CD4-positive, alpha-beta memory T cell (primary cell): Measurements from ENCODE around the gene SMAD6. TPM values are rescaled to one million over a fixed set of nuclear protein-coding genes. Genes with fewer than 3 reads are reported as not detected.

Experiments
- CTCF ChIA-PET: fragments of 350-600 bp; sonication (Branson Sonifier 250); formaldehyde crosslinking; loops from one replicate; lab custom pipeline; 2021; ENCODE audit warnings: inconsistent platforms; ENCODE audit not compliant: partially characterized antibody; lab: Charles Lee
- POLR2A ChIA-PET: fragments of 350-600 bp; sonication (Branson Sonifier 250); formaldehyde crosslinking; loops from one replicate; lab custom pipeline; 2021; ENCODE audit not compliant: partially characterized antibody; lab: Charles Lee
- DNase-seq, 5 donors: peaks; one replicate each; pipeline versions ENCODE4 v3.0.0 to v3.0.0-alpha.2; 2020 to 2022; ENCODE audit warnings: mixed read lengths in 1 of 5
- H3K27ac ChIP-seq: one replicate; pipeline ENCODE4 v1.7.0; 2013; ENCODE audit warnings: low read depth, low read length
- H3K27me3 ChIP-seq: 2 replicates; pipeline ENCODE4 v1.7.0; 2013; ENCODE audit warnings: mild to moderate bottlenecking, low read length, moderate library complexity; ENCODE audit not compliant: insufficient read depth
- H3K36me3 ChIP-seq: 2 replicates; pipeline ENCODE4 v1.7.0; 2013; ENCODE audit warnings: mild to moderate bottlenecking, low read length, moderate library complexity; ENCODE audit not compliant: insufficient read depth
- H3K4me1 ChIP-seq: 2 replicates; pipeline ENCODE4 v1.7.0; 2013; ENCODE audit warnings: mild to moderate bottlenecking, low read length, moderate library complexity; ENCODE audit not compliant: insufficient read depth
- H3K4me3 ChIP-seq, 2 donors: one replicate each; pipeline ENCODE4 v1.7.0; 2013; ENCODE audit warnings: low read length in 2 of 2, mild to moderate bottlenecking in 1 of 2
- H3K9me3 ChIP-seq, 2 donors: one replicate each; pipeline ENCODE4 v1.7.0; 2013; ENCODE audit warnings: low read length in 2 of 2, control low read depth in 1 of 2; ENCODE audit not compliant: control insufficient read depth in 1 of 2
- H3K27ac Mint-ChIP-seq, 7 donors: one replicate each; pipeline ENCODE4 v1.8.0; 2020 to 2021; ENCODE audit warnings: mixed read lengths in 7 of 7, mild to moderate bottlenecking in 6 of 7, inconsistent platforms in 3 of 7, moderate library complexity in 3 of 7
- H3K27me3 Mint-ChIP-seq, 2 donors: one replicate each; pipeline ENCODE4 v1.8.0; 2020 to 2021; ENCODE audit warnings: mixed read lengths in 2 of 2
- H3K36me3 Mint-ChIP-seq, 2 donors: one replicate each; pipeline ENCODE4 v1.8.0; 2020 to 2021; ENCODE audit warnings: mixed read lengths in 2 of 2, inconsistent platforms in 1 of 2, mild to moderate bottlenecking in 1 of 2
- H3K4me1 Mint-ChIP-seq, 4 donors: one replicate each; pipeline ENCODE4 v1.8.0; 2020 to 2021; ENCODE audit warnings: mixed read lengths in 4 of 4, mild to moderate bottlenecking in 1 of 4
- H3K4me3 Mint-ChIP-seq, 8 donors: one replicate each; pipeline ENCODE4 v1.8.0; 2020 to 2021; ENCODE audit warnings: mixed read lengths in 8 of 8, mild to moderate bottlenecking in 7 of 8, moderate library complexity in 6 of 8, inconsistent platforms in 3 of 8
- H3K9me3 Mint-ChIP-seq, 8 donors: one replicate each; pipeline ENCODE4 v1.8.0; 2020 to 2021; ENCODE audit warnings: mixed read lengths in 8 of 8, mild to moderate bottlenecking in 5 of 8, inconsistent platforms in 3 of 8, moderate library complexity in 1 of 8
- intact Hi-C: fragments of 100-400 bp; cut with micrococcal nuclease; formaldehyde crosslinking; loops from one replicate; pipeline ENCODE4 v1.15.1; 2023
- polyA plus RNA-seq, 2 donors: library from polyadenylated mRNA; unstranded; fragments of 300-500 nt; fragmentation: Illumina TruSeq; gene quantifications; one replicate each; pipeline ENCODE4 v1.2.3, GENCODE V29; 2021
- total RNA-seq, 2 experiments: library from RNA; stranded (reverse); gene quantifications; one replicate each; pipeline ENCODE4 v1.2.3, GENCODE V29; 2021

The SMAD6 gene
- total and polyA plus RNA-seq, 4 experiments from 2014 or later = 0.09 to 0.11 TPM; not detected in 2

- CTCF ChIA-PET = no interaction called here
- Mint-ChIP-seq H3K9me3 (no peaks in the 10 kb centered on the region), H3K4me3 (no peak overlapping the region), H3K4me1 (no peaks in the 10 kb centered on the region), H3K27ac (no peak overlapping the region), H3K36me3 (no peaks in the 10 kb centered on the region), H3K27me3 (peaks cover 0 to 1% of the 10 kb centered on the region in 2 donors)
- H3K27me3 ChIP-seq = no peaks in the 10 kb centered on the region
- H3K36me3 ChIP-seq = no peaks in the 10 kb centered on the region
- H3K4me1 ChIP-seq = no peaks in the 10 kb centered on the region
- H3K27ac ChIP-seq = no peak overlapping the region
- H3K9me3 ChIP-seq = no peaks in the 10 kb centered on the region
- POLR2A ChIA-PET = interaction anchor here (0.6 kb wide), 1 partner anchor 270 kb away, joined by 5 read pairs; no protein-coding TSS in a partner anchor
- H3K4me3 ChIP-seq = no peak overlapping the region
- no peak for DNase-seq
- intact Hi-C loops = no loop called here
Measured at GRCh38 chr15:66737243-66738010, 35.4 kb downstream of the SMAD6 start.

GRCh38 chr15:66738116-66738515 lies 36.1 kb downstream of the SMAD6 start:
- Mint-ChIP-seq H3K4me3 (no peak overlapping the region), H3K36me3 (no peaks in the 10 kb centered on the region), H3K9me3 (no peaks in the 10 kb centered on the region), H3K27ac (no peak overlapping the region), H3K27me3 (no peaks in the 10 kb centered on the region), H3K4me1 (no peaks in the 10 kb centered on the region)
- no peaks in the 10 kb centered on the region for H3K27me3 ChIP-seq
- no peaks in the 10 kb centered on the region for H3K36me3 ChIP-seq
- H3K4me3 ChIP-seq = no peak overlapping the region
- H3K27ac ChIP-seq = no peak overlapping the region
- no peaks in the 10 kb centered on the region for H3K4me1 ChIP-seq
- CTCF ChIA-PET = no interaction called here
- no peak for DNase-seq
- intact Hi-C loops = no loop called here
- H3K9me3 ChIP-seq = no peaks in the 10 kb centered on the region
- POLR2A ChIA-PET = interaction anchor here (0.6 kb wide), 1 partner anchor 271 kb away, joined by 5 read pairs; no protein-coding TSS in a partner anchor

- no peak overlapping the region for H3K4me3 ChIP-seq
- DNase-seq = no peak
- CTCF ChIA-PET = no interaction called here
- H3K9me3 Mint-ChIP-seq = no peaks in the 10 kb centered on the region
- no peaks in the 10 kb centered on the region for H3K4me1 ChIP-seq
- no peaks in the 10 kb centered on the region for H3K9me3 ChIP-seq
- H3K36me3 ChIP-seq = no peaks in the 10 kb centered on the region
- no peak overlapping the region for H3K4me3 Mint-ChIP-seq
- no peaks in the 10 kb centered on the region for H3K27me3 Mint-ChIP-seq
- H3K36me3 Mint-ChIP-seq = no peaks in the 10 kb centered on the region
- POLR2A ChIA-PET = no interaction called here
- intact Hi-C loops = no loop called here
- H3K27me3 ChIP-seq = no peaks in the 10 kb centered on the region
- H3K4me1 Mint-ChIP-seq = no peaks in the 10 kb centered on the region
- no peak overlapping the region for H3K27ac ChIP-seq
- H3K27ac Mint-ChIP-seq = no peak overlapping the region
Measured at GRCh38 chr15:66738595-66738994, 36.6 kb downstream of the SMAD6 start.

GRCh38 chr15:66739287-66739686 lies 37.3 kb downstream of the SMAD6 start:
- ChIA-PET POLR2A (no interaction called here), CTCF (no interaction called here)
- no peak overlapping the region for H3K27ac ChIP-seq
- Mint-ChIP-seq H3K4me3 (no peak overlapping the region), H3K27me3 (no peaks in the 10 kb centered on the region), H3K9me3 (no peaks in the 10 kb centered on the region), H3K36me3 (no peaks in the 10 kb centered on the region), H3K27ac (no peak overlapping the region), H3K4me1 (no peaks in the 10 kb centered on the region)
- no peak for DNase-seq
- intact Hi-C loops = no loop called here
- H3K4me3 ChIP-seq = no peak overlapping the region
- H3K36me3 ChIP-seq = no peaks in the 10 kb centered on the region
- no peaks in the 10 kb centered on the region for H3K27me3 ChIP-seq
- H3K9me3 ChIP-seq = no peaks in the 10 kb centered on the region
- H3K4me1 ChIP-seq = no peaks in the 10 kb centered on the region

GRCh38 chr15:66740802-66741201 lies 38.8 kb downstream of the SMAD6 start:
- H3K4me1 ChIP-seq = no peaks in the 10 kb centered on the region
- no peaks in the 10 kb centered on the region for H3K9me3 ChIP-seq
- Mint-ChIP-seq H3K4me3 (no peak overlapping the region), H3K27ac (no peak overlapping the region), H3K4me1 (peaks cover 0 to 1% (median 0%) of the 10 kb centered on the region in 4 donors), H3K9me3 (no peaks in the 10 kb centered on the region), H3K27me3 (no peaks in the 10 kb centered on the region), H3K36me3 (no peaks in the 10 kb centered on the region)
- POLR2A ChIA-PET = interaction anchor here (0.7 kb wide), 1 partner anchor 94 kb away, joined by 3 read pairs; no protein-coding TSS in a partner anchor
- no peak for DNase-seq
- no peaks in the 10 kb centered on the region for H3K27me3 ChIP-seq
- CTCF ChIA-PET = no interaction called here
- no peak overlapping the region for H3K27ac ChIP-seq
- H3K36me3 ChIP-seq = no peaks in the 10 kb centered on the region
- intact Hi-C loops = no loop called here
- H3K4me3 ChIP-seq = no peak overlapping the region

GRCh38 chr15:66741646-66742045 lies 39.6 kb downstream of the SMAD6 start:
- Histone ChIP-seq H3K4me3 (no peak overlapping the region), H3K27ac (no peak overlapping the region), H3K36me3 (no peaks in the 10 kb centered on the region), H3K9me3 (no peaks in the 10 kb centered on the region), H3K27me3 (no peaks in the 10 kb centered on the region), H3K4me1 (no peaks in the 10 kb centered on the region)
- Mint-ChIP-seq H3K9me3 (no peaks in the 10 kb centered on the region), H3K4me3 (no peak overlapping the region), H3K27me3 (no peaks in the 10 kb centered on the region), H3K36me3 (no peaks in the 10 kb centered on the region), H3K27ac (no peak overlapping the region), H3K4me1 (peaks cover 0 to 1% (median 0%) of the 10 kb centered on the region in 4 donors)
- ChIA-PET CTCF (no interaction called here), POLR2A (interaction anchor here (0.7 kb wide), 1 partner anchor 94 kb away, joined by 3 read pairs; no protein-coding TSS in a partner anchor)
- intact Hi-C loops = no loop called here
- DNase-seq = no peak

- no peaks in the 10 kb centered on the region for H3K27me3 Mint-ChIP-seq
- no peak for DNase-seq
- ChIA-PET CTCF (interaction anchor here (1.3 kb wide), 1 partner anchor 124 kb away, joined by 3 read pairs; no protein-coding TSS in a partner anchor), POLR2A (no interaction called here)
- no peak overlapping the region for H3K4me3 ChIP-seq
- no peak overlapping the region for H3K27ac ChIP-seq
- no peak overlapping the region for H3K4me3 Mint-ChIP-seq
- no peaks in the 10 kb centered on the region for H3K9me3 ChIP-seq
- peaks cover 0 to 1% (median 0%) of the 10 kb centered on the region in 4 donors for H3K4me1 Mint-ChIP-seq
- H3K27me3 ChIP-seq = no peaks in the 10 kb centered on the region
- intact Hi-C loops = no loop called here
- H3K27ac Mint-ChIP-seq = no peak overlapping the region
- H3K36me3 ChIP-seq = no peaks in the 10 kb centered on the region
- no peaks in the 10 kb centered on the region for H3K4me1 ChIP-seq
- H3K36me3 Mint-ChIP-seq = no peaks in the 10 kb centered on the region
- no peaks in the 10 kb centered on the region for H3K9me3 Mint-ChIP-seq
Measured at GRCh38 chr15:66742286-66742685, 40.2 kb downstream of the SMAD6 start.
